ENCODE data around the gene PALLD. TPM values are rescaled to one million over a fixed set of nuclear protein-coding genes. Genes with fewer than 3 reads are reported as not detected.

The PALLD gene
- polyA plus RNA-seq, 3 donors = 6.1 to 11.8 (median 9.9) TPM

DNA sequence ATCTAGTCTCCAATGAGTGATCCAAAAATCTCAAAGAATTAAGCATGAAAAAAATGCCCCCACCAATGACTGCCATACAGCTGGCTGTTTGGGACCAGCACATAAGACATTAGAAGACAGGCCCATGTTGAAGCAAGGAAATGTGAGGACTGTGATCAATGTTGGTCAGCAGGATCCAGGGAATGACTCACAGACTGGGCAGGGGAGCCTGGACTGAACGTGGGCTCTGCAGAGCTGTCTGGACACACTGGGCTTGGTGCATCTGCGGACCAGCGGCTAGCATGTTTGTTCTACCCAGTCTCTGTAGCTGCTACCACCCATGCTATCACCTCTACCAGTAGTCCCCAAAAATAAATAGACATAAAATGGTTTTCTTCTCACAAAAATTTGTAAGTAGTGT is 108.6 kb downstream of the PALLD start:
- Histone ChIP-seq H3K27ac (ENCODE audit: low read depth in 1 of 2, low read length in 2 of 2) (no peak overlapping the region), H3K4me2 (replicated peaks; ENCODE audit: extremely low read depth, low read length, poor library complexity, severe bottlenecking) (no peak overlapping the region), H3K36me3 (replicated peaks in 1 of 2; ENCODE audit: control insufficient read depth in 1 of 2, insufficient read depth in 2 of 2, low read length in 2 of 2) (no peaks in the 10 kb centered on the region), H3K4me1 (ENCODE audit: control insufficient read depth in 1 of 2, insufficient read depth in 2 of 2, low read length in 2 of 2) (no peaks in the 10 kb centered on the region), H4K20me1 (ENCODE audit: insufficient read depth, low read length) (no peaks in the 10 kb centered on the region), H3K4me3 (replicated peaks in 1 of 3; ENCODE audit: low read depth in 2 of 3, low read length in 3 of 3) (no peak overlapping the region), H3K27me3 (ENCODE audit: control insufficient read depth in 2 of 2, insufficient read depth in 2 of 2, low read length in 2 of 2) (no peaks in the 10 kb centered on the region), H3K9me3 (replicated peaks in 1 of 2; ENCODE audit: control insufficient read depth in 1 of 2, insufficient read depth in 1 of 2, low read length in 2 of 2) (no peaks in the 10 kb centered on the region), H3K9ac (ENCODE audit: insufficient read depth, low read length, poor library complexity, severe bottlenecking) (no peak overlapping the region), H3K79me2 (ENCODE audit: insufficient read depth, low read length) (no peaks in the 10 kb centered on the region), H2AFZ (ENCODE audit: insufficient read depth, low read depth, low read length, poor library complexity, severe bottlenecking) (no peak overlapping the region)
- Mint-ChIP-seq H3K27ac (no peak overlapping the region), H3K4me1 (peaks cover 1% of the 10 kb centered on the region), H3K27me3 (ENCODE audit: low read depth in 3 of 3) (peaks cover 0 to 2% (median 2%) of the 10 kb centered on the region in 3 donors), H3K36me3 (no peaks in the 10 kb centered on the region), H3K4me3 (no peak overlapping the region), H3K9me3 (no peaks in the 10 kb centered on the region)
- intact Hi-C loops (cut with micrococcal nuclease) = no loop called here
- TF ChIP-seq, protein P1, sequence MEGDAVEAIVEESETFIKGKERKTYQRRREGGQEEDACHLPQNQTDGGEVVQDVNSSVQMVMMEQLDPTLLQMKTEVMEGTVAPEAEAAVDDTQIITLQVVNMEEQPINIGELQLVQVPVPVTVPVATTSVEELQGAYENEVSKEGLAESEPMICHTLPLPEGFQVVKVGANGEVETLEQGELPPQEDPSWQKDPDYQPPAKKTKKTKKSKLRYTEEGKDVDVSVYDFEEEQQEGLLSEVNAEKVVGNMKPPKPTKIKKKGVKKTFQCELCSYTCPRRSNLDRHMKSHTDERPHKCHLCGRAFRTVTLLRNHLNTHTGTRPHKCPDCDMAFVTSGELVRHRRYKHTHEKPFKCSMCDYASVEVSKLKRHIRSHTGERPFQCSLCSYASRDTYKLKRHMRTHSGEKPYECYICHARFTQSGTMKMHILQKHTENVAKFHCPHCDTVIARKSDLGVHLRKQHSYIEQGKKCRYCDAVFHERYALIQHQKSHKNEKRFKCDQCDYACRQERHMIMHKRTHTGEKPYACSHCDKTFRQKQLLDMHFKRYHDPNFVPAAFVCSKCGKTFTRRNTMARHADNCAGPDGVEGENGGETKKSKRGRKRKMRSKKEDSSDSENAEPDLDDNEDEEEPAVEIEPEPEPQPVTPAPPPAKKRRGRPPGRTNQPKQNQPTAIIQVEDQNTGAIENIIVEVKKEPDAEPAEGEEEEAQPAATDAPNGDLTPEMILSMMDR (IDR thresholded peaks at IDR 0.05) = no peak
- no peak for DNase-seq
- WGBS (ENCODE audit: insufficient coverage) = 100% methylated on average over 3 of the region's 3 CpGs

DNA sequence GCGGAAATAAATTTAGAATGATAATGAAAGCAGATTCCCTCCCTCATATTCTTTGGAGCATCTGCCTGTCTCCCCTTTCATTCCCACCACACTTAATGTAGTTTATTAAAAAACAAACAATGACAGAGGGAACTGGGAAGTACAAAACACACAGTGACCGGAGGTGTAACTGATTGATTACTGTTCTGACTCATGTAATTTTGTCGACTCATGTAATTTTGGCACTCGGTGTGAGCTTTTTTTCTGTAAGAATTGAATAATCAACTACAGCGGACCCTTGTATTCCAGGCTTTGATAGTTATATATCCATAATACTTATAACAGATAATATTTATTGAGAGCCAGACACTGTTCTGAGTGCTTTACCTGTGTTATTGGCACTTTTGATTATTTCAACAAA is 110.4 kb downstream of the PALLD start:
- Histone ChIP-seq H3K4me3 (replicated peaks in 1 of 3; ENCODE audit: low read depth in 2 of 3, low read length in 3 of 3) (no peak overlapping the region), H3K27me3 (ENCODE audit: control insufficient read depth in 2 of 2, insufficient read depth in 2 of 2, low read length in 2 of 2) (no peaks in the 10 kb centered on the region), H3K9me3 (replicated peaks in 1 of 2; ENCODE audit: control insufficient read depth in 1 of 2, insufficient read depth in 1 of 2, low read length in 2 of 2) (no peaks in the 10 kb centered on the region), H3K79me2 (ENCODE audit: insufficient read depth, low read length) (no peaks in the 10 kb centered on the region), H3K4me2 (replicated peaks; ENCODE audit: extremely low read depth, low read length, poor library complexity, severe bottlenecking) (no peak overlapping the region), H3K36me3 (replicated peaks in 1 of 2; ENCODE audit: control insufficient read depth in 1 of 2, insufficient read depth in 2 of 2, low read length in 2 of 2) (no peaks in the 10 kb centered on the region), H2AFZ (ENCODE audit: insufficient read depth, low read depth, low read length, poor library complexity, severe bottlenecking) (no peak overlapping the region), H3K27ac (ENCODE audit: low read depth in 1 of 2, low read length in 2 of 2) (no peak overlapping the region), H3K9ac (ENCODE audit: insufficient read depth, low read length, poor library complexity, severe bottlenecking) (no peak overlapping the region), H3K4me1 (ENCODE audit: control insufficient read depth in 1 of 2, insufficient read depth in 2 of 2, low read length in 2 of 2) (no peaks in the 10 kb centered on the region), H4K20me1 (ENCODE audit: insufficient read depth, low read length) (no peaks in the 10 kb centered on the region)
- TF ChIP-seq, protein P1 (IDR thresholded peaks at IDR 0.05) = no peak
- Mint-ChIP-seq H3K4me3 (no peak overlapping the region), H3K4me1 (peaks cover 1% of the 10 kb centered on the region), H3K9me3 (peaks cover 0 to 2% (median 0%) of the 10 kb centered on the region in 7 donors), H3K27ac (no peak overlapping the region), H3K36me3 (no peaks in the 10 kb centered on the region), H3K27me3 (ENCODE audit: low read depth in 3 of 3) (peaks cover 1 to 2% (median 1%) of the 10 kb centered on the region in 3 donors)
- intact Hi-C loops (cut with micrococcal nuclease) = no loop called here
- WGBS (ENCODE audit: insufficient coverage) = no CpG with 5 or more reads among the region's 5 CpGs
- DNase-seq = no peak

Measured in CD14-positive monocyte (primary cell).